ENCODE measurements around the gene MGLL. TPM values are rescaled to one million over a fixed set of nuclear protein-coding genes. Genes with fewer than 3 reads are reported as not detected.
A peak's percentile ranks its signal among the peaks of the same experiment; 100 is the strongest.

MGLL gene
- total RNA-seq, 4 donors from 2014 or later = 37.9 to 54.3 (median 45.2) TPM

- no peaks in the 10 kb centered on the region for H3K9me3 ChIP-seq
- WGBS = 94% methylated on average over 2 of the region's 2 CpGs
- H3K27me3 ChIP-seq = no peaks in the 10 kb centered on the region
- H3K4me1 ChIP-seq = peaks cover 4% of the 10 kb centered on the region
- TF ChIP-seq POLR2AphosphoS5 (IDR thresholded peaks at IDR 0.05) = no peak
- TF ChIP-seq EP300 (IDR thresholded peaks at IDR 0.05) = no peak
- no peak for TF ChIP-seq POLR2A (IDR thresholded peaks at IDR 0.05)
- no peak for TF ChIP-seq CTCF (IDR thresholded peaks at IDR 0.05)
- DNase-seq (ENCODE audit: low spot score in 2 of 2) = no peak
- H3K27ac ChIP-seq = no peak overlapping the region
- H3K36me3 ChIP-seq = no peaks in the 10 kb centered on the region
- H3K4me3 ChIP-seq = no peak overlapping the region
Observed at GRCh38 chr3:127827808-127828207, 5.5 kb upstream of the MGLL start.

- Histone ChIP-seq H3K27me3 (no peaks in the 10 kb centered on the region), H3K4me1 (peaks cover 24% of the 10 kb centered on the region), H3K9me3 (no peaks in the 10 kb centered on the region), H3K4me3 (no peak overlapping the region), H3K27ac (no peak overlapping the region), H3K36me3 (no peaks in the 10 kb centered on the region)
- 95% methylated on average over 3 of the region's 3 CpGs for WGBS
- TF ChIP-seq POLR2AphosphoS5 (IDR thresholded peaks at IDR 0.05) = no peak
- no peak for TF ChIP-seq POLR2A (IDR thresholded peaks at IDR 0.05)
- no peak for TF ChIP-seq CTCF (IDR thresholded peaks at IDR 0.05)
- TF ChIP-seq EP300 (IDR thresholded peaks at IDR 0.05) = no peak
- DNase-seq (ENCODE audit: low spot score in 2 of 2) = no peak
Observed at GRCh38 chr3:127825756-127826155, 3.4 kb upstream of the MGLL start.

- no peak overlapping the region for H3K4me3 ChIP-seq
- no peaks in the 10 kb centered on the region for H3K36me3 ChIP-seq
- DNase-seq (ENCODE audit: low spot score in 2 of 2) = no peak
- H3K9me3 ChIP-seq = no peaks in the 10 kb centered on the region
- no peak overlapping the region for H3K27ac ChIP-seq
- 92% methylated on average over 14 of the region's 14 CpGs for WGBS
- no peaks in the 10 kb centered on the region for H3K27me3 ChIP-seq
- peaks cover 39% of the 10 kb centered on the region for H3K4me1 ChIP-seq
- TF ChIP-seq CTCF (IDR thresholded peaks at IDR 0.05) (no peak), POLR2A (IDR thresholded peaks at IDR 0.05) (no peak), EP300 (IDR thresholded peaks at IDR 0.05) (no peak), POLR2AphosphoS5 (IDR thresholded peaks at IDR 0.05) (no peak)
Observed at GRCh38 chr3:127824151-127824825, 2.0 kb upstream of the MGLL start.

GRCh38 chr3:127823426-127823857 lies 1.1 kb upstream of the MGLL start:
- Histone ChIP-seq H3K4me1 (peaks cover 46% of the 10 kb centered on the region), H3K9me3 (no peaks in the 10 kb centered on the region), H3K4me3 (peak overlapping the region; percentile 74), H3K36me3 (no peaks in the 10 kb centered on the region), H3K27ac (peak overlapping the region; percentile 83), H3K27me3 (no peaks in the 10 kb centered on the region)
- peak in 1 of 2 donors; percentile 78 for DNase-seq (ENCODE audit: low spot score in 2 of 2)
- TF ChIP-seq CTCF (IDR thresholded peaks at IDR 0.05) (peak in 1 of 2 donors; percentile 10), POLR2AphosphoS5 (IDR thresholded peaks at IDR 0.05) (no peak)
- 25% methylated on average over 6 of the region's 14 CpGs for WGBS

GRCh38 chr3:127822682-127823425 lies 539 bp upstream of the MGLL start:
- Histone ChIP-seq H3K4me3 (peak overlapping the region; percentile 74), H3K27me3 (no peaks in the 10 kb centered on the region), H3K4me1 (peaks cover 52% of the 10 kb centered on the region), H3K9me3 (no peaks in the 10 kb centered on the region), H3K36me3 (no peaks in the 10 kb centered on the region), H3K27ac (peak overlapping the region; percentile 83)
- no CpG with 5 or more reads among the region's 99 CpGs for WGBS
- no peak for DNase-seq (ENCODE audit: low spot score in 2 of 2)
- TF ChIP-seq CTCF (IDR thresholded peaks at IDR 0.05) = no peak
- peak in 1 of 2 donors; percentile 27 for TF ChIP-seq POLR2A (IDR thresholded peaks at IDR 0.05)

All from suprapubic skin (tissue), 4 donors.